NCI-H524 (cell line): ENCODE measurements around the gene ARHGEF25.
A peak's percentile ranks its signal among the peaks of the same experiment; 100 is the strongest.
"Not testable (repeated sequence)": the region's sequence is repeated elsewhere in the genome, so short reads cannot be mapped to it uniquely, and the experiment has no call there.

Experiments
- DNase-seq, 2 experiments: peaks; one replicate each; lab custom pipeline; 2025; lab: John Stamatoyannopoulos, UW

Gene ARHGEF25

DNA sequence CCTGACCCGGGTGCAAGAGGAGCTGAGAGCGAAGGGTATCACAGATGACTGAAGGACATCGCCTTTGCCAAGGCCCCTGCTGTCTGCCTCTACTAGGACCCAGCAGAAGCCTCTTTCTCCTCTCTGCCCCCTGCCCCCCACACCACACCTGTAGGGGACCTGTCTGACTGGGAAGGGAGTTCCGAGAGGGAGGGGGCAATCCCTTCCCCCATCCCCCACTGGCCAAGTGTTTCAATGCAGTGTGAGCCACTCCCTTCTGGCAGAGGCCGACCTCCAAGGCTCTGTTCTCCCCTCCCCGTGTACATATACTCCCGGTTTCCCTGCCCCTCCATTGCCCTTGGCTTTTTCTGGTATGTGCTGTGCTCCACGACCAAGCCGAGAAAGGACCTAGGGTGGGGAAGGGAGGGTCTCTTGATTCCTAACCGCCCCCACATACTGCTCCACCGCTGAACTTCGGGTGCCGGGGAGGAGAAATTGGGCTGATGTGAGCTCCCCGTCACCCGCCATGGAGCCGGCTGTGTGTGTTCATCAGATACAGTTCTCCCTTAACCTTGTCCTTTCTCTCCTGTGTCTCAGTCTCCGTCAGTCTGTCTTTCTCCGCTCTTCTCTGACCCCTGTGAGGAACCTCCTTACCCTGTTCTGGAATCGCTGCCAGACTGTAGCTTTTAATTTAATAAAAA, 2.0 kb upstream of the ARHGEF25 start:
- no peak for DNase-seq

DNA sequence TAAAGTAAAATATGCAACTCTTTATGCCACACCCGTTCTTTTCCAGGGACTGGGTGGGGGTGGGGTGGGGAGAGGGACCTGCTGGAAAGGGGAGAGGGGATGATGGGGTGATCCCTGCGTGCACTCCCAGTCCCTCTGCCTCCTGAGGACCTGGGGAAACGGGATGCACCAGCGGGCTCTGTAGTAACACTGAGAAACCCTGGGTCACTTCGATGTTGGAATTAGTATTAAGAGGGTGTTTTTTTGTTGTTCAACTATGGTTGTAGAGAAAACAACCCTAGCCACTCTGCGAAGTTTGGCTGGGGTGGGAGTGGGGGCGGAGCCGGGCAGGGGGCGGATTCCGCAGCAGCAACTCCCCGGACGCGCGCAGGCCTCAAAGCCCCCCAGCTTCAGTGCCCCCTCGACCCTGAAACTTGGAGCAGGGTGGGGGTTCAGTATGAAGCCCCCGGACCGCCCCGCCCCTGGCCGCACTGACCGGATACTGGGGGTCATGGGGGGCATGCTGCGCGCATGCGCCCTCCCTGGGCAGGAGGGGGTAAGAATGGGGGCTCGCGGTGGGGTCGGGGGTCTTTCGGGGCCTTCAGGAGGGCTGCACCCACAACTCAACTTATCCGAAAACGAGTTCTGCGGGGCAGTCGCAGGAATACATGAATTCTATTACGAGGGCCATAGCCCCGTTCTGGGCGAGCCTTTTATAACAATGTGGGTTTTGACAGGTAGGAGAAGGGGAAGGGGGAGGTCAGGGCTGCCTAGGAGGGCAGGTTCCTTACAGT, 1.3 kb upstream of the ARHGEF25 start:
- no peak for DNase-seq

DNA sequence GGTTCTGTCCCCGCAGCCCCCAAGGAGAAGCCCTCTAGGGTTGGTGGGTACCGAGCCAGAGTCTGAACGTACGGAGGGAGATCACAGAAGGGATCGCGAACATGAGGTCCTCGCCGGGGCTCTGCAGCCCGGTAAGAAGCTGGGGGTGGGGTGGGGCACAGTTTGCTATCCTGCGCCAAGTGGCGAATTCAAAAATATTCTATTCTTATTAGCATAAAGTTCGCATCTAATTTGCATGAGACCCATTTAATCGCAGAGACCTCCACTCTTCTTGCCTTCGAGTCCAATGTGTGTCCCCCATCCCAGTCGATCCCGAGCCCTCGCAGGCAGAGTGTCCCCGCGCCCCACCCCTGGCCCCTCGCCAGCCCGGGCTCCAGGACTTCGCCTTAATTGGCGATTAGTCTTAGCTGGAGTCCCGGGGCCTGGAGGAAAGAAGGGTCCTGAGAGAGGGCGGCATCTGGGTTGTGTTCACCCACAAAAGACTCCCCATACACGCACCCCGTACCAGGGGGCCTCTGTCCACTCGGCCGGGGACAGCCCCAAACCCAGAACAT, 604 bp upstream of the ARHGEF25 start:
- peak; percentile 36 to 63 for DNase-seq

DNA sequence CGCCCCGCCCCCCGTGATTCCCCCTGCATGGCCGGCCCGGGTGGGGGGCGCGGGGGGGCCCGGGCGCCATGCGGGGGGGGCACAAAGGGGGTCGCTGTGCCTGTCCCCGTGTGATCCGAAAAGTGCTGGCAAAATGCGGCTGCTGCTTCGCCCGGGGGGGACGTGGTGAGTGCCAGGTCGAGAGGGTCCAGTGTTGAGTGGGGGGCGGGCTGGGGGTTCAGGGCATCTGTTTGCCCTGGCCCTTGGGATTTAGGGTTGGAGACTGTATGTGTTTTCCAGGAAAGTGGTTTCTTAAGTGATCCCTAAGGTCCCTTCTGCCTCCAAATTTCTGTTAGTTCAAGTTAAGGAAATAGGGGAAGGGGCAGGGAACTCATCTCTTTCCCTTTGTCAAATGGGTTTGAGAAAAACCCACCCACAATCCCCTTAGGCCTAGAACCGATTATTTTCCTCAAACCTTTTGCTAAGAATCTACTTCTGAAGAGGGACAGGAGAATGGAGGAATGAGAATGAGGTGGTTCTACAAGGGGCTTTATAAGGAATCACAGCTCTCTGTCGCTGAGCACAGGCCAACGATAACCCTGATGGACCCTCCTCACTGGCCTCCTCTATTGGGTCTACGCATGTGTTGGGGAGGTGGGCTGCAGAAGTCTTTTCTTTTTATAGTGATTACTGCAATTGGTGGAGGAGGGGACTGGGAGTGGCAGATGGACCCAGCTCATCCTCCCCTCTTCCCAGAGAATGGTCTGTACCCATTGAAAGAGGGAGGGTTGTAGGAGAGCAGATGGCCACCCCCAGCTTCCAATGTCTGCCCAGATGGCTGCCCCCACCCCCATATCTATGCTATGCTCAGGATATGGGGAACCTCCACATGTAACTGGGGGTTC, 834 bp downstream of the ARHGEF25 start:
- DNase-seq: peak; percentile 85 to 92

DNA sequence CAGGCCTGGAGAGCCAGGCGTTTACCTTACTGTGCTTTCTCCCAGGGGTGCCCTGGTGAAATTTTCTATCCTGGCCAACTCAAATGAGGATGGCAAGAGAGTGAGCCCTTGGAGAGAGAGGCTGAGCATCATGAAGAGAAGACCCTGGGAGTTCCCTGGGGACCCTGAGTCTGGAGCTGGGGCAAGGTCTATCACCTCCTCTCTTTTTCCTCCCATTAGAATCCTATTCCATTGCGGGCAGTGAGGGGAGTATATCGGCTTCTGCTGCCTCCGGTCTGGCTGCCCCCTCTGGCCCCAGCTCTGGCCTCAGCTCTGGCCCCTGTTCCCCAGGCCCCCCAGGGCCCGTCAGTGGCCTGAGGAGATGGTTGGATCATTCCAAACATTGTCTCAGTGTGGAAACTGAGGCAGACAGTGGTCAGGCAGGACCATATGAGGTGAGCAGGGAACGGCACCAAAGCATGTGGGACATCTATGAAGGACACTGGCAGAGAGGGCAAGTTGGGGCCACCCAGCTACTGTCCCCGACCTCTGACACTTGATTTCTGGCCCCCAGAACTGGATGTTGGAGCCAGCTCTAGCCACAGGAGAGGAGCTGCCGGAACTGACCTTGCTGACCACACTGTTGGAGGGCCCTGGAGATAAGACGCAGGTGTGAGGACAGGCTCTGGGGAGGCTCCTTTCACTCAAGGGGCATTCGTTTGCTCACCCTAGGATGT, 1.6 kb downstream of the ARHGEF25 start:
- peak; percentile 70 to 73 for DNase-seq

DNA sequence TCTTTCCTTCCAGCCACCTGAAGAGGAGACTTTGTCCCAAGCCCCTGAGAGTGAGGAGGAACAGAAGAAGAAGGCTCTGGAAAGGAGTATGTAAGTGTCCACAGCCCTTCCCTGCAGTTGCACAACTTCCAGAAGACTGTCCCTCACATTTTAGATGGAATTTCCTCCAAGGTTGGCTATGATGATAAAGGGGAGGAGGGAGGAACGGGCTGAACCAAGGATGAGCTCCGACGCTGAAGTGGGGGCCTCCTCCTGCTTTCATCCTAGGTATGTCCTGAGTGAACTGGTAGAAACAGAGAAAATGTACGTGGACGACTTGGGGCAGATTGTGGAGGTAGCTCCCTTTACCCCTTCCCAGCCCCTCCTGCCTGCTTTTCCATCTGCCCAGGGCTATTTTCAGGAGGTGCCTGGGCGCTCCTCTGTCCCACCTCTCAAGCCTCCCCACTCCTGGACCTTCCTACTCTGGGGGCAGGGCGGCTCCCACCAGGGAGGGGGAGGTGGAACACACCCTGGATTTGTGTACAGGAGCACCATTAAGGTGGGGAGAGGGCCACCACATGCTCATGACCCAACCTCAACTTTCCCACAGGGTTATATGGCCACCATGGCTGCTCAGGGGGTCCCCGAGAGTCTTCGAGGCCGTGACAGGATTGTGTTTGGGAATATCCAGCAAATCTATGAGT, 2.3 kb downstream of the ARHGEF25 start:
- DNase-seq: no peak

DNA sequence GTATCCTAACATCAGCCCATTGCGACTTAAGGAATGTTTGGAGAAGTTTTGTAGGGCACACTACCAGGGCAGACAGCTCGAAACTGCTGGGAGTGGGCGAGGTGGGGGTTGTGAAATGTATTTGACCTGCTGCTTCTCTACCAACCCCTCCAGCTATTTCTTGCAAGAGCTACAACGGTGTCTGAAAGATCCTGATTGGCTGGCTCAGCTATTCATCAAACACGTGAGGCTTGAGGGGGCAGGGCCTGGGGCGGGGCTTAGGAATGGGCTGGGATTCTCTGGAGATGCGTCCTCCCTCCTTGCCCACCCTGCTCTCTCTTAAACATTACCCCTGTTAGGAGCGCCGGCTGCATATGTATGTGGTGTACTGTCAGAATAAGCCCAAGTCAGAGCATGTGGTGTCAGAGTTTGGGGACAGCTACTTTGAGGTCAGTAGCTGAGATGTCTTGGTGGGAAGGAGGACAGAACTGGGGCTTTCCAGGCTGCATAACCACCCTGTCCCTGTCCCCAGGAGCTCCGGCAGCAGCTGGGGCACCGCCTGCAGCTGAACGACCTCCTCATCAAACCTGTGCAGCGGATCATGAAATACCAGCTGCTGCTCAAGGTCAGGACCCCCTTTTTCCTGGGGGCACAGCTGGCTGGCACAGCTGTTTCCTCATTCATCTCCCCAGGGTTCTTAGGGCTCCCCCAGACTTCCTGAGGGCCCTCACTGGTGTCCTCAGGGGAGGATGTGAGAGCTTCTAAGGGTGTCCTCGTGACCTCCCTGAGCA, 3.1 kb downstream of the ARHGEF25 start:
- DNase-seq: peak; percentile 19 to 50

DNA sequence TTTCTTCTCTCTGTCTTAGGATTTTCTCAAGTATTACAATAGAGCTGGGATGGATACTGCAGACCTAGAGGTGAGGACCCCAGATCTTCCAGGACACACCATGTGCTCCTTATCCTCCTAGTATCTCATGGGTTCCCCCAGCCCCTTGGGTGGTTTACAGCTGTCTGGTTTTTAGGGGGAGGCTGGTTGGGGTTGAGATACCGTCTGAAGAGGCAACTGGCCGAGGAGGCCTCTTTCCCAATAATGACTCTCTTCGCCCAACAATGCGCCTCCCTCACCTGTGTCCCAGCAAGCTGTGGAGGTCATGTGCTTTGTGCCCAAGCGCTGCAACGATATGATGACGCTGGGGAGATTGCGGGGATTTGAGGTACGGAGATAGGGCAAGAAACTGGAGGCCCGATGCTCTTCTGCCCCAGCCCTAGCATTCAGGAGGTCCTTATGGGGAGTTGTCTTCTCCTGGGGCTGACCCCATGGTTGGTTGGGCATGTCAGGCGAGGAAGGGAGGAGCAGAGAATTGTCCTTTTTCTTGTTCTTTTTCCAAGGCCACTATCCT, 3.8 kb downstream of the ARHGEF25 start:
- DNase-seq: no peak

DNA sequence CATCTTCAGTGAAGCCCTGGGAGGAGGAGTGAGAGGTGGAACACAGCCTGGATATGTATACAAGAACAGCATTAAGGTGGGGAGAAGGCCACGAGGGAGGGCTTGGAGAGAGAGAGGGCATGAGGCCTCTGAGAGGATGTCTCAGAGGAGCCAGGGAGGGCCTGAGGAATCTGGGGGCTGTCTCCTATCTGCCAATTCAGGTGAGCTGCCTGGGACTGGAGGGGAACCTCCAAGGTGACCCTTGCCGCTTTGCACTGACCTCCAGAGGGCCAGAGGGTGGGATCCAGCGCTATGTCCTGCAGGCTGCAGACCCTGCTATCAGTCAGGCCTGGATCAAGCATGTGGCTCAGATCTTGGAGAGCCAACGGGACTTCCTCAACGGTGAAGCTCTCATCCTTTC, 4.4 kb downstream of the ARHGEF25 start:
- no peak for DNase-seq

DNA sequence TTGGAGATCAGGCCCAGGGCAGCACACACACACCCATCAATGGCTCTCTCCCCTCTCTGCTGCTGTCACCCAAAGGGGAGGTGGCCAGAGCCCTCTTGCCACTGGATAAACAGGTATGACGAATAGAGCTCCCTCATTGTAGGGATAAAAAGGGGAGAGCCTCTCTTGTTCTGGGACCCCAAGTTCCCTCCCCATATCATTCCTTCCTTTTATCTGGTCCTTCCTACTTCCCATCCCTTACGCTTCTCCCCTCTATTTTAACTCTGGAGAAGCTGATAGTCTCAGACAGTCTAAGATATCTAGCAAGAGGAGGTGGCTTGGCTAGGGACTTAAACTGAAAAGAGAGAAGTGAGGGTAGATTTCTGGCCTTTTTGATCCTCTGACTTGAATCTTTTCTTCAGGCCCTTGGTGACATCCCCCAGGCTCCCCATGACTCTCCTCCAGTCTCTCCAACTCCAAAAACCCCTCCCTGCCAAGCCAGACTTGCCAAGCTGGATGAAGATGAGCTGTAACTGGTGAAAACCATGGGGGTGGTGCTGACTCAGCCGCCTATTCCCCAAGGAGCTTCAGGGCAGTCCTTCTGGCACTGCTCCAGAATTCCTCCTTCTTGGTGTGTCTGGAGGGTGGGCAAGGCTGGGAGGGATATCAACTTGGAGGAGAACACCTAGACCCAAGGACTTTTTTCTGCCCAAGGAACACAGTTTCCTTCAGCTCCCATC, 5.3 kb downstream of the ARHGEF25 start:
- no peak for DNase-seq

DNA sequence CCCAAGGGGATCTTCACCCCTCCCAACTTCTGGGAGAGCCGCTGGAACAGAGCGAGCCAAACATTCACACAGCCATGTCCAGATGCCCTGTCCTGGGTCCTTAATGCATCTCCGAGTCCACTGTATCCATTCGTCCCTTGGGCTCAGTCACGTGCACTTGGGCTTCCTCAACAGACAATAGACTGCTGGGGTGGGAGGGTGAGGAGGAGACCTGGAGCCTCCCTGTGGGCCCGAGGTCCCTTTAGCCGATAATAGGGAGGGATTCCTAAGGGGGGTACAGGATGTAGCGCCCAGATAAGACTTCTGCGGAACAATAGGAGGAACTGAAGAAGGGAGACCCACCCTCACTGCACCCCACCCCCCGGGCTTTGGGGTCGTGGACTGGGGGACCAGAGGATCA, 6.7 kb downstream of the ARHGEF25 start:
- DNase-seq: no peak

DNA sequence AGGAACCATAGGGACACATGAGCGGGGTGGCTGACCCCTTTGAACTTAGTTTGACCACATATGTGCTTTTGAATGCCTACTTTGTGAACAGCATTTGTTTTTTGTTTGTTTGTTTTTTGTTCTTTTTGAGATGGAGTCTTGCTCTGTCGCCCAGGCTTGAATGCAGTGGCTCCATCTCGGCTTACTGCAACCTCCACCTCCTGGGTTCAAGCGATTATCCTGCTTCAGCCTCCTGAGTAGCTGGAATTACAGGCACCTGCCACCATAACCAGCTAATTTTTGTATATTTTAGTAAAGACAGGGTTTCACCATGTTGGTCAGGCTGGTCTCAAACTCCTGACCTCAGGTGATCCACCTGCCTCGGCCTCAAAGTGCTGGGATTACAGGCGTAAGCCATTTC, 7.2 kb downstream of the ARHGEF25 start:
- DNase-seq: not testable (repeated sequence)

DNA sequence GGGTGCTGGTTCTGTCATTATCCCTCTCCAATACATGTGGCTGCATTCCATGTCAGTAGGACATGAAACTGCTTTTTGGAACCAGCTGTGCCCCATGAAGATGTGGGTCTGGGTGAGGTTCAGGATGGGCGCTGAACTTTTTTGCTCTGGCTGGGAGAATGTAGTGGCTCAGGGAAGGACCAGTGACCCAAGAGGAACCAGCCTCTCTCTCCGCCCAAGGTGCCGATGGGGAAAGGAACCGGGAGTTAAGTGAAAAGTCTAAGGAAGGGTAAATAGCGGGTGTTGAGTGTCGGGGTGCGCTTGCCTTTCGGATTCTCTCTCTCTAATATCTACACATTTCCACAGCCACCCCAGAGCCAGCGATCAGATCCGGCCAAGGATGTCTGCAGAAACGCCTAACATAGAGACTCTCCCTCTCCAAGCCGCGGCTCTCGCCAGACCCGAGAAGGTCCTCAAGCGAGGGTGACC, 7.8 kb downstream of the ARHGEF25 start:
- no peak for DNase-seq

DNA sequence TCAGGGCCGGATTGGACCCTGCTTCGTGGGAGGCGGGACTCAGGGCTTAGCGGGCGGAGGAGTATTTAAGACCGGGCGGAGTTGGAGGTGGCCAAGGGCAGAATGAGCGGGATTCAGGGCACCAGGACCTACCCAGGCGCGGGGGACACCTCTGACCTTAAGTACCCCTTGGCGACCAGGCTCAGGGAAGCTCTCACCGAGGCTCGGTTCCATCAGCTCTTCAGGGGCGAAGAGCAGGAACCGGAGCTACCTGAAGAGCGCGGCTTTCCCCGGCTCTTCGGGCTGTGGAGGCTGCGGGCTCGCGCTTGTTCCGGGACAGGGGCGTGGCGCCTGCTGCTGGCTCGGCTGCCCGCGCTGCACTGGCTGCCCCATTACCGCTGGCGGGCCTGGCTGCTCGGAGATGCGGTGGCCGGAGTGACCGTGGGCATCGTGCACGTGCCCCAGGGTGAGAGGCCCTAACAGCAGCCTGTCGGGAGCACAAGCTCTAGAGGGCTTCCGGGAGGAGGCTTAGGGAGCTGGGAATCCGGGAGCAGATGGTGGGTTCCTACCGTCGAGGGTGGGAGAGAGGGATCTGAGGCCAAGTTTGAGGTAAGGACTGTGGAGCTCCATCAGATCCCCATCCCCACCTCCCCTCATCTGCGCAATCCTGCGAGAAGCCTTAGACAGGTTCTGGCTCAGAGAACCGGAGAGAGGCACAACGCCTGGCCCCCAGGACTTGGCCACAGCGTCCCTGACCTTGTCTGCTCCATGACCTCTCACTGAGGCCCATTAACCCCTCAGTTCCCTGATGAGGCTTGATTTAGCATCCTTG, 8.4 kb downstream of the ARHGEF25 start:
- DNase-seq: peak in 1 of 2 experiments; percentile 16

DNA sequence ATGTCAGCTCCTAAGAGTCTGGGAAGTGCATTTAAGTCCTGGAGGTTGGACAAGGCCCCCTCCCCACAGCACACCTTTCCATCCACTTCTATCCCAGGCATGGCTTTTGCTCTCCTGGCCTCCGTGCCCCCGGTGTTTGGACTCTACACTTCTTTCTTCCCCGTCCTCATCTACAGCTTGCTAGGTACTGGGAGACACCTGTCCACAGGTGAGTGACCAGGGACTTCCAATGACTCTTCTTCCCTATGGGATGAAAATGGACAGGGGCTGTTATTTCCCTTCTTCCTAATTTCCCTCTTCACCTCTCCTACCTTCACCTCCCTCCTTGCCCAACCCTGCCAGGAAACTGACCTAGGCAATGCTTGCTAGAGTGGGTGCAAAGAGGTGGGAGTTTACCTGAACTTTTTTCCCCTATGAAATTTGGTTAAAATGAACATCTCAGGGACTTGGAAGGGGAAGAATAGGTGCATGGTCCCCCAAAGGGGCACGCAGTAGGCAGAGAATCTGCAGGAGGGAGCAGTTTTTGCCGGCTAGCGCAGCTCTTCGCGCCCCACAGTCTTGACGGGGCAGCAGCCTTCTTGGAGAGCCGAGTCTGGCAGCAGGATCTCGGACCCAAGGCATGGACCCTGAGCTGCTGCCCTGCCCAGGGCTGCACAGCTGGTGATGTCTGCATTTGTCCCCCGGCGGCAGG, 9.2 kb downstream of the ARHGEF25 start:
- DNase-seq: no peak

DNA sequence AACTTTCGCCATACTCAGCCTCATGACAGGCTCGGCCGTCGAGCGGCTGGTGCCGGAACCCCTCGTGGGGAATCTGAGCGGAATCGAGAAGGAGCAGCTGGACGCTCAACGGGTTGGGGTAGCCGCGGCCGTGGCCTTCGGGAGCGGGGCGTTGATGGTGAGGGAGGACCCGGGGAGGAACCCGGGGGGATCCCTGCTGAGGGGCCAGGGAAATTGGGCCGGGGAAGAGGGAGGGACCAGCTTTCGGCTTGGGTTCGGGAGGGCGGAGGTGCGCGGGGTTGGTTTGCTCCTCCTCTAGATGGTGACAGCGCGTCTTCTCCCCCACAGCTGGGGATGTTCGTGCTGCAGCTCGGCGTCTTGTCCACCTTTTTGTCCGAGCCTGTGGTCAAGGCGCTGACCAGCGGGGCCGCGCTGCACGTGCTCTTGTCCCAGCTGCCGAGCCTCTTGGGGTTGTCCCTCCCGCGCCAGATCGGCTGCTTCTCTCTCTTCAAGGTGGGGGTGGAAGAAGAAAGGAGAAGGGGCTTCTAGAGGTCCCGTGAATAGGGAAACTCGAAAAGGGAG, 9.8 kb downstream of the ARHGEF25 start:
- no peak for DNase-seq
